HEK293T (cell line): ENCODE results near the gene TOMM6.

Source experiments
- CTCF ChIA-PET: fragments of 350-600 bp; formaldehyde crosslinking; extraction: SDS; loops from one replicate; lab custom pipeline; 2021; ENCODE audit warnings: antibody characterized with exemption, inconsistent platforms; lab: Yijun Ruan, JAX
- POLR2A ChIA-PET: fragments of 350-600 bp; formaldehyde crosslinking; extraction: SDS; loops from one replicate; lab custom pipeline; 2020; ENCODE audit warnings: antibody characterized with exemption, inconsistent platforms; lab: Yijun Ruan, JAX
- DNase-seq: peaks from one replicate; pipeline ENCODE4 v3.0.0; 2012; ENCODE audit warnings: mixed read lengths; ENCODE audit errors: extremely low spot score
- ARNT ChIP-seq: fragments of 450-650 bp; IDR thresholded peaks from 2 replicates; pipeline ENCODE4 v1.6.1; 2017; ENCODE audit warnings: mild to moderate bottlenecking
- BHLHE40 ChIP-seq: fragments of 450-650 bp; IDR thresholded peaks from 2 replicates; pipeline ENCODE4 v1.6.1; 2016; ENCODE audit warnings: mild to moderate bottlenecking, moderate library complexity, borderline replicate concordance
- CTBP1 ChIP-seq: fragments of 450-650 bp; IDR thresholded peaks from 2 replicates; pipeline ENCODE4 v1.6.1; 2016; ENCODE audit warnings: borderline replicate concordance
- ELF4 ChIP-seq: fragments of 450-650 bp; IDR thresholded peaks from 2 replicates; pipeline ENCODE4 v1.6.1; 2017; ENCODE audit warnings: antibody characterized with exemption
- FOXA1 ChIP-seq: fragments of 450-650 bp; IDR thresholded peaks from 2 replicates; pipeline ENCODE4 v1.6.1; 2016; ENCODE audit warnings: mild to moderate bottlenecking
- FOXK2 ChIP-seq: fragments of 450-650 bp; IDR thresholded peaks from 2 replicates; pipeline ENCODE4 v1.6.1; 2016; ENCODE audit warnings: mild to moderate bottlenecking
- FOXM1 ChIP-seq: fragments of 450-650 bp; IDR thresholded peaks from 2 replicates; pipeline ENCODE4 v1.6.1; 2017; ENCODE audit warnings: mild to moderate bottlenecking, borderline replicate concordance
- HDGF ChIP-seq: fragments of 450-650 bp; IDR thresholded peaks from 2 replicates; pipeline ENCODE4 v1.6.1; 2017; ENCODE audit warnings: antibody characterized with exemption, borderline replicate concordance
- L3MBTL2 ChIP-seq: fragments of 450-650 bp; conservative IDR thresholded peaks from 2 replicates; pipeline ENCODE4 v1.6.1; 2016; ENCODE audit warnings: mild to moderate bottlenecking
- LEF1 ChIP-seq: fragments of 450-650 bp; IDR thresholded peaks from 2 replicates; pipeline ENCODE4 v1.6.1; 2017; ENCODE audit warnings: mild to moderate bottlenecking, borderline replicate concordance
- NFRKB ChIP-seq: fragments of 450-650 bp; IDR thresholded peaks from 2 replicates; pipeline ENCODE4 v1.6.1; 2016; ENCODE audit warnings: mild to moderate bottlenecking, moderate library complexity
- PKNOX1 ChIP-seq: fragments of 450-650 bp; IDR thresholded peaks from 2 replicates; pipeline ENCODE4 v1.6.1; 2016
- SP1 ChIP-seq: fragments of 450-650 bp; IDR thresholded peaks from 2 replicates; pipeline ENCODE4 v1.6.1; 2017
- SUZ12 ChIP-seq: fragments of 450-650 bp; IDR thresholded peaks from 2 replicates; pipeline ENCODE4 v1.6.1; 2016; ENCODE audit warnings: mild to moderate bottlenecking
- TARDBP ChIP-seq: fragments of 450-650 bp; IDR thresholded peaks from 2 replicates; pipeline ENCODE4 v1.6.1; 2016
- ZNF384 ChIP-seq: fragments of 450-650 bp; IDR thresholded peaks from 2 replicates; pipeline ENCODE4 v1.6.1; 2016

The TOMM6 gene

DNA sequence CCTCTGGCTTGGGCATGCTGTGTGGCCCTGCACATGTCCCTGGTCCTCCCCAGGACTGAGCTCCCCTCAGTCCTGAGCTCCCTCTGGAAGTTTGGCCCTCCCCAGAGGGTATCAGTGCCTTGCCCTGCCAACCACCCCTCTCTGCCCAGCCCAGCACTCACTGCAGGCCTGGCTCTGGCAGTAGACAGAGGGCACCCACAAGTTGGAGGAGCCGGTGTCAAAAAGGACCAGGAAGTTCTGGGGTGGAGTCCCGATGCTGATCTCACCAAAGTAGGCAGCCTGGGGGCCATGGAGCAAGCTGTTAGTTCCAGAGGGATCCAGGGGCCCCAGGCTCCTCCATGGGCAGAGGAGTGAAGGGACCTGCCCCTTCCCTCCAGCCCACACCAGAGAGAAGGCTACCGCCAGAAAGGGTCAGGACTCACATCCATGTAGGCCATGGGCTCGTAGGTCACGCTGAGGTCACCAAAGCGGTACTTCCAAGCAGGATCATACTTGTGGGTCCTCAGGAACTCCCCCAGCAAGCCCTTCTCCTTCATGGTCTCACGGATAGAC lies 43.2 kb upstream of the TOMM6 start:
- ChIA-PET POLR2A (no interaction called here), CTCF (no interaction called here)
- TF ChIP-seq CTBP1 (no peak), NFRKB (no peak), ZNF384 (no peak), ARNT (no peak), HDGF (no peak), FOXK2 (no peak), PKNOX1 (no peak)
- no peak for DNase-seq

DNA sequence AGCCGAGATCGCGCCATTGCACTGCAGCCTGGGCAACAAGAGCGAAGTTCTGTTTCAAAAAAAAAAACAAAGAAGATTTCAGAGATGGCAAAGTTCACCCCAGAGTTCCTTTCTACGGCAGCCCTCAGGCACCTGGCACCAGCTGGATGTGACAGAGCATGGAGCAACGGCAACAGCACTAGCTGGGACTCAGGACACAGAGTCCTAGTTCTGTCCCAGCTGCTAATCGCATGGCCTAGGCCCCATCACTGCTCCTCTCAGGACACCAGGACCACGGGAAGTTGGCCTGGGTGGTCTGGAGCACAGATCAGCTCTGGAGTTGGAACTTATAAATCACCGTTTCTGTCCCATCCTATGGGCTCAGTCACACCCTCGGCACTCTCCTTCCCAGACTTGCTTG lies 41.4 kb upstream of the TOMM6 start:
- no peak for DNase-seq
- CTCF ChIA-PET = no interaction called here
- TF ChIP-seq SUZ12 (no peak), TARDBP (no peak), L3MBTL2 (no peak)
- POLR2A ChIA-PET = no interaction called here

DNA sequence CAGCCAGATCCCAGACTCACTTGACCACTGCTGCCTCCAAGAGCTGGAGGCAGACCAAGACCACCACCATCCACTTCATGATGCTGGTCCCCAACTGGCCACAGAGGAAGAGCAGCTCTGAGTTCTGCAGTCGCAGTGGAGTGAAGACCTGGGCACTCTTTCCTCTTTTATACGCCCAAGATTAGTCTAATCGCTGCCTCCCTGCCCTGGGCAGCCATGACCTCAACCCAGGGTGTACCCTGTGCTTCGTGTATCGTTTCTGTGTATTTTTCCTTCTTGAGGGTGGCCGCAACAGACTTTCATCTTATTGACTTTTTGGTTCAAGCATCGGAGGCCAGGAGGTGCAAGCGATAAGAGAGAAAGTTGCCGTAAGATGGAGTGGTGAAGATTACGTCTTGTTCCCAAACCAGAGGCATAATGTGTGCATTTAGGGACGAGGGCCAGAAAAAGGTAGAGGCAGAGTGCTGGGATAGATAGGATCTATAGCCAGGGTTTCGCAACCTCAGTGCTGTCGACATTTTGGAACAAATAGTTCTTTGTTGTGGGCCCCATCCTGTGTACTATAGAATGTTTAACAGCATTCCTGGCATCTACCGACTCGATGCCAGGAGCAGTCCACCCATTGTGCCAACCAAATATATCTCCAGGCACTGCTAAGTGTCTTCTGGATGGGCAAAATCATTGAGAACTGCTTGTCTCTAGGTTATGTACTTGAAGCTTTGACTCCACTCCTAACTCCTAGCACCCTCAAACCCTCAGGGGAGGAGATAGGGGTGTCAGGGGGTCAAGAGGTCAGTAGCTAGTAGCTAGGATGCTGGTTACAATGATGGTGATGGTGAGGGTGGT lies 40.0 kb upstream of the TOMM6 start, which contains the start of gene PGC:
TSS of gene PGC (minus strand) at position 142 of the 846 bp plus-strand sequence. CDS start at position 79, 63 bp downstream.
- DNase-seq = no peak
- CTCF ChIA-PET = no interaction called here
- TF ChIP-seq TARDBP (no peak), LEF1 (no peak), SUZ12 (no peak), L3MBTL2 (no peak), NFRKB (no peak), SP1 (no peak), ZNF384 (no peak), PKNOX1 (no peak), FOXK2 (no peak), ELF4 (no peak), ARNT (no peak)
- POLR2A ChIA-PET = no interaction called here

DNA sequence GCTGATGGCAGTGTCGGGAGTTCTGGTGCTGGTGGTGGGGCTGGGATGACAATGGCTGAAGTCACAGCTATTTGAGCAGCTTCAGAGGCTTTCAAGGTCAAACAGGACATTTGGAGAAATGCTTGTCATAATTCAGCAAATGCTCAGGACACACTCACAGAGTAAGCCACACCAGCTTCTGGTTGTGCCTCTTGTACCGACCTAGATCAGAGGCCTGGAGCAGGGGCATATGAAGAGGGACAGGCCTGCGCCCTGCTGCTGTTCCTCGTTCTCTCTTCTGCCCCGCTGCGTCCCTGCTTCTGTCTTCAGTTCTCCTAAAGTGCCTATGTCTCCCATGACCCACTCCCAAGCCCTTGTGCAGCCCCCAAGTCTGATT lies 39.4 kb upstream of the TOMM6 start:
- CTCF ChIA-PET = no interaction called here
- no peak for DNase-seq
- POLR2A ChIA-PET = no interaction called here

GRCh38 chr6:41748542-41748941 lies 39.0 kb upstream of the TOMM6 start:
- TF ChIP-seq BHLHE40 (no peak), FOXK2 (no peak), ARNT (no peak), NFRKB (no peak), FOXM1 (no peak), ZNF384 (no peak), TARDBP (no peak), ELF4 (no peak)
- CTCF ChIA-PET = interaction anchor here (0.6 kb wide), 2 partner anchors 38 to 267 kb away, joined by 3 read pairs; no protein-coding TSS in a partner anchor
- POLR2A ChIA-PET = no interaction called here
- DNase-seq = no peak

More for the DNA sequence above, 39.4 kb upstream of the TOMM6 start:
- no peak for TF ChIP-seq FOXA1
- TF ChIP-seq FOXK2 = no peak
- TF ChIP-seq ZNF384 = no peak
- TF ChIP-seq HDGF = no peak
- TF ChIP-seq ARNT = no peak
- TF ChIP-seq BHLHE40 = no peak
- no peak for TF ChIP-seq TARDBP
- TF ChIP-seq SP1 = no peak
- TF ChIP-seq FOXM1 = no peak

- POLR2A ChIA-PET = no interaction called here
- no peak for TF ChIP-seq ELF4
- TF ChIP-seq TARDBP = no peak
- TF ChIP-seq ZNF384 = no peak
- DNase-seq = no peak
- CTCF ChIA-PET = no interaction called here
Measured at GRCh38 chr6:41750374-41750773, 37.1 kb upstream of the TOMM6 start.

GRCh38 chr6:41755895-41756294 lies 31.6 kb upstream of the TOMM6 start:
- ChIA-PET POLR2A (no interaction called here), CTCF (no interaction called here)
- no peak for DNase-seq
- TF ChIP-seq ZNF384 = no peak
- no peak for TF ChIP-seq LEF1
- no peak for TF ChIP-seq BHLHE40
- TF ChIP-seq ARNT = no peak
- no peak for TF ChIP-seq FOXM1
- TF ChIP-seq FOXK2 = no peak
- no peak for TF ChIP-seq SP1
- no peak for TF ChIP-seq SUZ12
- TF ChIP-seq ELF4 = no peak
- TF ChIP-seq FOXA1 = no peak
- TF ChIP-seq HDGF = no peak
- TF ChIP-seq L3MBTL2 = no peak
- no peak for TF ChIP-seq TARDBP
- no peak for TF ChIP-seq PKNOX1
